Prostate gland (tissue), 2 donors: Measurements from ENCODE around the gene CRYGS. TPM values are rescaled to one million over a fixed set of nuclear protein-coding genes. Genes with fewer than 3 reads are reported as not detected.

Experiments used
- DNase-seq: peaks from one replicate; pipeline ENCODE4 v3.0.0-alpha.2; 2019; ENCODE audit warnings: low spot score
- H3K27ac ChIP-seq, 2 donors: fragments of 200-600 bp; sonication (generic); 2 replicates each; pipeline ENCODE4 v1.5.1; 2017 to 2019
- H3K27me3 ChIP-seq: fragments of 200-600 bp; sonication (generic); replicated peaks from 2 replicates; pipeline ENCODE4 v1.5.1; 2019; ENCODE audit not compliant: insufficient read depth
- H3K36me3 ChIP-seq, 2 donors: fragments of 200-600 bp; sonication (generic); 1 replicate in 1 of 2; 2 replicates in 1 of 2; pipeline versions ENCODE4 v1.5.1 to v1.8.1; 2017 to 2019
- H3K4me1 ChIP-seq: fragments of 200-600 bp; sonication (generic); replicated peaks from 2 replicates; pipeline ENCODE4 v1.5.1; 2019
- H3K4me3 ChIP-seq, 2 donors: fragments of 200-600 bp; sonication (generic); 2 replicates each; pipeline ENCODE4 v1.5.1; 2017 to 2019
- H3K9me3 ChIP-seq: fragments of 200-600 bp; sonication (generic); 2 replicates; pipeline ENCODE4 v1.5.1; 2017
- CTCF ChIP-seq, 4 experiments: fragments of 200-600 bp in 2 of 4; fragments of 450-650 bp in 2 of 4; sonication (generic) in 2 of 4; IDR thresholded peaks; 1 replicate in 3 of 4; 2 replicates in 1 of 4; pipeline ENCODE4 v1.5.1; 2016 to 2019; ENCODE audit warnings: antibody characterized with exemption in 4 of 4, mild to moderate bottlenecking in 2 of 4, moderate library complexity in 2 of 4
- POLR2A ChIP-seq: fragments of 450-650 bp; IDR thresholded peaks from one replicate; pipeline ENCODE4 v1.6.1; 2016; ENCODE audit warnings: antibody characterized with exemption, mild to moderate bottlenecking
- POLR2AphosphoS5 ChIP-seq: sonication (generic); formaldehyde crosslinking; IDR thresholded peaks from one replicate; pipeline ENCODE4 v1.6.1; 2017; ENCODE audit warnings: antibody characterized with exemption
- WGBS: methylation state at CpG from one replicate; pipeline ENCODE4 v1.1.5; 2018; 5-methylcytosine and 5-hydroxymethylcytosine counted together
- intact Hi-C: fragments of 100-400 bp; cut with DNase I; formaldehyde crosslinking; loops from one replicate; pipeline ENCODE4 v1.14.2; 2022
- total RNA-seq, 2 donors: library from RNA; depleted of rRNA; stranded (reverse); fragments of >200 nt; gene quantifications; one replicate each; pipeline ENCODE4 v1.1.0, GENCODE V29; 2016

CRYGS gene
- total RNA-seq, 2 donors from 2014 or later: 1.0 to 1.1 TPM

GRCh38 chr3:186515125-186515524 lies 29.1 kb downstream of the CRYGS start:
- Histone ChIP-seq H3K9me3 (no peaks in the 10 kb centered on the region), H3K27ac (no peak overlapping the region), H3K4me3 (no peak overlapping the region), H3K4me1 (no peaks in the 10 kb centered on the region), H3K27me3 (peaks cover 5% of the 10 kb centered on the region), H3K36me3 (no peaks in the 10 kb centered on the region)
- 62% methylated on average over 4 of the region's 4 CpGs for WGBS
- DNase-seq: no peak
- no peak for TF ChIP-seq CTCF (IDR thresholded peaks at IDR 0.05)
- intact Hi-C loops: no loop called here

- no peaks in the 10 kb centered on the region for H3K36me3 ChIP-seq
- H3K4me3 ChIP-seq: no peak overlapping the region
- no peaks in the 10 kb centered on the region for H3K9me3 ChIP-seq
- no peak for TF ChIP-seq CTCF (IDR thresholded peaks at IDR 0.05)
- no peak for TF ChIP-seq POLR2A
- TF ChIP-seq POLR2AphosphoS5: no peak
- H3K4me1 ChIP-seq: no peaks in the 10 kb centered on the region
- DNase-seq: no peak
- WGBS: 67% methylated on average over 3 of the region's 3 CpGs
- no peak overlapping the region for H3K27ac ChIP-seq
- H3K27me3 ChIP-seq: peaks cover 5% of the 10 kb centered on the region
- intact Hi-C loops: no loop called here
Measured at GRCh38 chr3:186514296-186515002, 29.7 kb downstream of the CRYGS start.

GRCh38 chr3:186513386-186513785 lies 30.8 kb downstream of the CRYGS start:
- H3K27ac ChIP-seq: no peak overlapping the region
- H3K4me1 ChIP-seq: no peaks in the 10 kb centered on the region
- 31% methylated on average over 5 of the region's 5 CpGs for WGBS
- TF ChIP-seq CTCF (IDR thresholded peaks at IDR 0.05) (no peak), POLR2A (no peak), POLR2AphosphoS5 (no peak)
- peaks cover 8% of the 10 kb centered on the region for H3K27me3 ChIP-seq
- no peaks in the 10 kb centered on the region for H3K9me3 ChIP-seq
- no peaks in the 10 kb centered on the region for H3K36me3 ChIP-seq
- no peak for DNase-seq
- intact Hi-C loops: no loop called here
- no peak overlapping the region for H3K4me3 ChIP-seq

DNA sequence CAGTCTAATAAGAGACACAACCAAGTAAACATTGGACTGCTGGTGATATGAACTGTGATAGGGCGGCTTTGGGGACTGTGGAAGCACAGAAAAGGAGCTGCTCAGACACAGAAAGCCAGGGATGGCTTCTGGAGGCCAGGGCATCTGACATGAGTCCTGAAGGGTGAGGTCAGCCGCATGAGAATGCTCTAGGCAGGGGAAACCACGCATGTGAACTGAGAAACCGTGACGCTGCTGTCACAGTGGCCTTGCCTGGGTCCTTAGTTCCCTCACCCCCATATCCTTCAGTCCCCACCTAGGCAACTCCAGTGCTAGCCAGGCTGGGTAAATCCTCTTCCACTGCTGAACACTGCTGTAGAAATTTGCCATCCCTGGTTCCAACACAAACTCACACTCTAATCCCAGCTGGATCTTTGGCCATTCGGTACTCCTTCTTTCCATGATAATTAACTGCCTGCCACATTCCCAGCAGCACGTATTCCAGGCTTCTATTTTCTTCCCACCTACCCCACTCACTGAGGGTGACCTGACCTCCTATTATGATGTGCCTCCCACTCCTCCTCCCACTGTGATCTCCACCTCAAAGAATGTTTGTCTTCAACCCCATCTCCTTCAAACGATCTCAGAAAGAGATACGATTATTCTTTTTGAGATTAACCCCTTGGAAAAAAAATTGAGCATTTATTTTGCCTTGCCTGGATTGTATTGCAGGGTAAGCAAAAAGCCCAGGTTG lies 31.4 kb downstream of the CRYGS start:
- 51% methylated on average over 9 of the region's 9 CpGs for WGBS
- Histone ChIP-seq H3K9me3 (no peaks in the 10 kb centered on the region), H3K4me1 (no peaks in the 10 kb centered on the region), H3K27me3 (peaks cover 8% of the 10 kb centered on the region), H3K4me3 (no peak overlapping the region), H3K36me3 (no peaks in the 10 kb centered on the region), H3K27ac (no peak overlapping the region)
- intact Hi-C loops: no loop called here
- DNase-seq: no peak
- no peak for TF ChIP-seq POLR2A
- TF ChIP-seq POLR2AphosphoS5: no peak
- TF ChIP-seq CTCF (IDR thresholded peaks at IDR 0.05): no peak

GRCh38 chr3:186511702-186512101 lies 32.5 kb downstream of the CRYGS start:
- Histone ChIP-seq H3K27me3 (peaks cover 8% of the 10 kb centered on the region), H3K36me3 (no peaks in the 10 kb centered on the region), H3K27ac (no peak overlapping the region), H3K4me1 (no peaks in the 10 kb centered on the region), H3K9me3 (no peaks in the 10 kb centered on the region), H3K4me3 (no peak overlapping the region)
- intact Hi-C loops: no loop called here
- TF ChIP-seq CTCF (IDR thresholded peaks at IDR 0.05): no peak
- TF ChIP-seq POLR2A: no peak
- TF ChIP-seq POLR2AphosphoS5: no peak
- no peak for DNase-seq
- WGBS: 70% methylated on average over 5 of the region's 5 CpGs
